ENCODE measurements around the gene PDC.

DNA sequence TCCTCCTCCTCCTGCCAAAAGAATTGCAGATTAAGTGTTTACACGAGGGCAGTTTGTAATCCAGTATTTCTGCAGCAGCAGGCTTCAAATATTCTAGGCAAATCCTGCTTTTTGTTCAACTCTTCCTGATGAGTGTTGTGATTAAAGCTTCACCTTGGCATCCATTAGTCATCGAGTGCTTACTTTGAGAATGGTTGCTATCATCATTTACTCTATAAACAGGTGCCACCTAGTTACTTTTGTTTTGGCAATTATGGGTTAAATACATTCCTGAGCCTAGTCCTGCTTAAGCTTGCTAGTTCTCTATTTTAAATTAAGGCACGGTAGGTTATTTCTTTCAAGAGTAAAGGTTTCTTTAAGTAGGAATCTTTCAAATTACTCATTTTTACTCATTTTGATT is 20.3 kb downstream of the PDC start:
- TF ChIP-seq, protein P1, sequence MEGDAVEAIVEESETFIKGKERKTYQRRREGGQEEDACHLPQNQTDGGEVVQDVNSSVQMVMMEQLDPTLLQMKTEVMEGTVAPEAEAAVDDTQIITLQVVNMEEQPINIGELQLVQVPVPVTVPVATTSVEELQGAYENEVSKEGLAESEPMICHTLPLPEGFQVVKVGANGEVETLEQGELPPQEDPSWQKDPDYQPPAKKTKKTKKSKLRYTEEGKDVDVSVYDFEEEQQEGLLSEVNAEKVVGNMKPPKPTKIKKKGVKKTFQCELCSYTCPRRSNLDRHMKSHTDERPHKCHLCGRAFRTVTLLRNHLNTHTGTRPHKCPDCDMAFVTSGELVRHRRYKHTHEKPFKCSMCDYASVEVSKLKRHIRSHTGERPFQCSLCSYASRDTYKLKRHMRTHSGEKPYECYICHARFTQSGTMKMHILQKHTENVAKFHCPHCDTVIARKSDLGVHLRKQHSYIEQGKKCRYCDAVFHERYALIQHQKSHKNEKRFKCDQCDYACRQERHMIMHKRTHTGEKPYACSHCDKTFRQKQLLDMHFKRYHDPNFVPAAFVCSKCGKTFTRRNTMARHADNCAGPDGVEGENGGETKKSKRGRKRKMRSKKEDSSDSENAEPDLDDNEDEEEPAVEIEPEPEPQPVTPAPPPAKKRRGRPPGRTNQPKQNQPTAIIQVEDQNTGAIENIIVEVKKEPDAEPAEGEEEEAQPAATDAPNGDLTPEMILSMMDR (IDR thresholded peaks at IDR 0.05), result no peak
- no peak for TF ChIP-seq POLR2A (IDR thresholded peaks at IDR 0.05)
